C1 segment of cervical spinal cord (tissue), 14 donors: Measurements from ENCODE around the gene MRPS5.
A peak's percentile ranks its signal among the peaks of the same experiment; 100 is the strongest.

Experiments used
- DNase-seq, 14 donors: peaks; one replicate each; lab custom pipeline; 2025; lab: John Stamatoyannopoulos, UW

MRPS5 gene

GRCh38 chr2:95061119-95061512, 60.5 kb downstream of the MRPS5 start:
- DNase-seq = no peak

GRCh38 chr2:95060446-95061118, 61.0 kb downstream of the MRPS5 start:
- DNase-seq = peak in 6 of 14 donors; percentile 29 to 61 (median 50)

GRCh38 chr2:95059656-95060370, 61.8 kb downstream of the MRPS5 start:
- DNase-seq = no peak

- DNase-seq = no peak
These were observed 62.5 kb downstream of the MRPS5 start for GRCh38 chr2:95058989-95059641.

- DNase-seq = no peak
These were observed 63.1 kb downstream of the MRPS5 start for GRCh38 chr2:95058466-95058988.

GRCh38 chr2:95057535-95058370, 63.9 kb downstream of the MRPS5 start:
- peak in 11 of 14 donors; percentile 49 to 88 (median 81) for DNase-seq

- DNase-seq = peak in 8 of 14 donors; percentile 34 to 69 (median 52)
These were observed 64.8 kb downstream of the MRPS5 start for GRCh38 chr2:95056461-95057459.

- DNase-seq = no peak
These were observed 65.6 kb downstream of the MRPS5 start for GRCh38 chr2:95056044-95056443.

GRCh38 chr2:95055262-95055661, 66.3 kb downstream of the MRPS5 start:
- no peak for DNase-seq

GRCh38 chr2:95054016-95054415, 67.6 kb downstream of the MRPS5 start:
- no peak for DNase-seq

- no peak for DNase-seq
These were observed 68.1 kb downstream of the MRPS5 start for GRCh38 chr2:95053543-95053942.

- DNase-seq = no peak
These were observed 68.7 kb downstream of the MRPS5 start for GRCh38 chr2:95052804-95053479.

GRCh38 chr2:95052307-95052706, 69.3 kb downstream of the MRPS5 start:
- DNase-seq = no peak

- DNase-seq = no peak
These were observed 70.0 kb downstream of the MRPS5 start for GRCh38 chr2:95051626-95052025.

GRCh38 chr2:95050385-95051300, 71.0 kb downstream of the MRPS5 start:
- DNase-seq = no peak

GRCh38 chr2:95049961-95050360, 71.6 kb downstream of the MRPS5 start:
- DNase-seq = no peak

GRCh38 chr2:95049683-95049955, 72.0 kb downstream of the MRPS5 start:
- DNase-seq = no peak

- no peak for DNase-seq
These were observed 72.6 kb downstream of the MRPS5 start for GRCh38 chr2:95048825-95049682.
